Activated T-cell treated with anti-CD3 and anti-CD28 coated beads, Interleukin-2, amount 50 U/mL, for 4 hours (primary cell): ENCODE measurements around the gene NOS3. TPM values are rescaled to one million over a fixed set of nuclear protein-coding genes. Genes with fewer than 3 reads are reported as not detected.
"Not testable (repeated sequence)": the region's sequence is repeated elsewhere in the genome, so short reads cannot be mapped to it uniquely, and the experiment has no call there.

Experiments used
- ATAC-seq, 2 donors: fragments of 200-7000 bp; cut with Tn5 transposase; one replicate each; pipeline ENCODE4 v1.10.0; 2021
- DNase-seq: peaks from one replicate; pipeline ENCODE4 v3.0.0-alpha.2; 2020
- H3K27me3 Mint-ChIP-seq: one replicate; pipeline ENCODE4 v1.8.0; 2021; ENCODE audit warnings: low read depth, mixed read lengths
- H3K36me3 Mint-ChIP-seq: one replicate; pipeline ENCODE4 v1.8.0; 2022; ENCODE audit warnings: mixed read lengths; ENCODE audit not compliant: insufficient read depth
- H3K4me1 Mint-ChIP-seq: one replicate; pipeline ENCODE4 v1.8.0; 2021; ENCODE audit warnings: low read depth, mixed read lengths
- H3K4me3 Mint-ChIP-seq: one replicate; pipeline ENCODE4 v1.8.0; 2021; ENCODE audit warnings: mild to moderate bottlenecking, moderate library complexity, mixed read lengths
- H3K9me3 Mint-ChIP-seq: one replicate; pipeline ENCODE4 v1.8.0; 2021; ENCODE audit warnings: mixed read lengths
- total RNA-seq, 3 donors: library from RNA; stranded (reverse); gene quantifications; one replicate each; pipeline ENCODE4 v1.2.1, GENCODE V29; 2021

NOS3 gene
- total RNA-seq, 3 donors from 2014 or later: 5.3 to 9.2 (median 8.2) TPM

DNA sequence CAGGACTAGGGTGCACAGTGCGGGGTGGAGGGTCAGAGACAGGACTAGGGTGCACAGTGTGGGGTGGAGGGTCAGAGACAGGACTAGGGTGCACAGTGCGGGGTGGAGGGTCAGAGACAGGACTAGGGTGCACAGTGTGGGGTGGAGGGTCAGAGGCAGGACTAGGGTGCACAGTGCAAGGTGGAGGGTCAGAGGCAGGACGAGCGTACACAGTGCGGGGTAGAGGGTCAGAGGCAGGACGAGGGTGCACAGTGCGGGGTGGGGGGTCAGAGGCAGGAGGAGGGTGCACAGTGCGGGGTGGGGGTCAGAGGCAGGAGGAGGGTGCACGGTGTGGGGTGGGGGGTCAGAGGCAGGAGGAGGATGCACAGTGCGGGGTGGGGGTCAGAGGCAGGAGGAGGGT lies 52.6 kb downstream of the NOS3 start:
- H3K27me3 Mint-ChIP-seq, DNase-seq, H3K9me3 Mint-ChIP-seq, H3K36me3 Mint-ChIP-seq, H3K4me3 Mint-ChIP-seq, ATAC-seq: not testable (repeated sequence)
- H3K4me1 Mint-ChIP-seq: peaks cover 16% of the 10 kb centered on the region

DNA sequence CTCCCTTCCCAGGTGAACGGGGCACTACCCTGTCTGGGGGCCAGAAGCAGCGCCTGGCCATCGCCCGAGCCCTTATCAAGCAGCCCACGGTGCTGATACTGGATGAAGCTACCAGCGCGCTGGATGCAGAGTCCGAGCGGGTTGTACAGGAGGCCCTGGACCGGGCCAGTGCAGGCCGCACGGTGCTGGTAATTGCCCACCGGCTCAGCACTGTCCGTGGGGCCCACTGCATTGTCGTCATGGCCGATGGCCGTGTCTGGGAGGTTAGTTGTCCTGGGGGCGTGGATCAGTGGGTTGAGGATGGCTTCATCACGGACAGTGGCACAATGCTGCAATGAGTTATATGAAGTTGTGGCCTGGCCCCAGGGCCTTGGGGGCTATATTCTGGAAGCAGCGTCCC lies 53.1 kb downstream of the NOS3 start:
- Mint-ChIP-seq H3K4me1 (peaks cover 11% of the 10 kb centered on the region), H3K36me3 (peaks cover 2% of the 10 kb centered on the region), H3K4me3 (no peak overlapping the region), H3K9me3 (no peaks in the 10 kb centered on the region), H3K27me3 (no peaks in the 10 kb centered on the region)
- ATAC-seq (no peak), DNase-seq (no peak)

DNA sequence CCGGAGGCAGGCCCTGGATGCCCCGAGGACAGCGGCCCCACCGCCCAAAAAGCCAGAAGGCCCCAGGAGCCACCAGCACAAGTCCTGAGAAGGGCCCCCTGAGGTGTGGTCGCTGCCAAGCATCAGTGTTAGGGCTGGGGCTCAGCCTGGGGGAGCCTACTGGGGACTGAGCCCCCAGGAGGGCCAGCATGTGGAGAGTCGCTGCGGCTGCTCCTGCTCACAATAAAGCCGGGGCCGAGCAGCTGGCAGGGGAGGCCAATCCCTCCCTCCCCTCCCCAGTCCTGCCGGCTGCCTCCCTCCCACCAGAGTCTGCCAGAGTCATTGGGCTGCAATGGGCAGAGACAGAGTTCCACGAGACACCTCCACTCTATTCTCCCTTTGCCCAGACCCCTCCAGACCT lies 54.4 kb downstream of the NOS3 start:
- H3K4me3 Mint-ChIP-seq: no peak overlapping the region
- H3K4me1 Mint-ChIP-seq: no peaks in the 10 kb centered on the region
- peaks cover 2% of the 10 kb centered on the region for H3K36me3 Mint-ChIP-seq
- no peaks in the 10 kb centered on the region for H3K9me3 Mint-ChIP-seq
- no peak for DNase-seq
- peaks cover 3% of the 10 kb centered on the region for H3K27me3 Mint-ChIP-seq
- no peak for ATAC-seq

DNA sequence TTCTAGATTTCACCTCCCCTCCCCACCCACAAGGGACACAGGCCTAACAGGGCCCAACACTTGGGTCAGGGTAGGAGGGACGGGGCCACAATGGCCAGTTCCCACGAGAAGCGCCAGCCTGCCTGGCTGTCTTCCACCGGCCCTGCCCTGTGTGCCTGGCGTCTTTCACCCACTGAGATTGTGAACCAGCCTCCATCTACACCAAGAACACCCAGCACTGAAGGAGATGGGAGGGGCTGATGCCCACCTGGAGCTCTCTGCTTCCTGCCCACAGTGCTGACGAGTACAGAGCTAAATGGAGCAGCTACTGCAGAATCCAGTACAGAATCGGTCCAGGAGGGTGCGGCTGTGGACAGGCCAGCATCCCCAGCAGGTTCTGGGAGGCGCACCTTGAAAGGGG lies 55.1 kb downstream of the NOS3 start:
- Mint-ChIP-seq H3K4me3 (no peak overlapping the region), H3K4me1 (no peaks in the 10 kb centered on the region), H3K36me3 (peaks cover 2% of the 10 kb centered on the region), H3K27me3 (peaks cover 5% of the 10 kb centered on the region), H3K9me3 (no peaks in the 10 kb centered on the region)
- ATAC-seq (no peak), DNase-seq (no peak)

DNA sequence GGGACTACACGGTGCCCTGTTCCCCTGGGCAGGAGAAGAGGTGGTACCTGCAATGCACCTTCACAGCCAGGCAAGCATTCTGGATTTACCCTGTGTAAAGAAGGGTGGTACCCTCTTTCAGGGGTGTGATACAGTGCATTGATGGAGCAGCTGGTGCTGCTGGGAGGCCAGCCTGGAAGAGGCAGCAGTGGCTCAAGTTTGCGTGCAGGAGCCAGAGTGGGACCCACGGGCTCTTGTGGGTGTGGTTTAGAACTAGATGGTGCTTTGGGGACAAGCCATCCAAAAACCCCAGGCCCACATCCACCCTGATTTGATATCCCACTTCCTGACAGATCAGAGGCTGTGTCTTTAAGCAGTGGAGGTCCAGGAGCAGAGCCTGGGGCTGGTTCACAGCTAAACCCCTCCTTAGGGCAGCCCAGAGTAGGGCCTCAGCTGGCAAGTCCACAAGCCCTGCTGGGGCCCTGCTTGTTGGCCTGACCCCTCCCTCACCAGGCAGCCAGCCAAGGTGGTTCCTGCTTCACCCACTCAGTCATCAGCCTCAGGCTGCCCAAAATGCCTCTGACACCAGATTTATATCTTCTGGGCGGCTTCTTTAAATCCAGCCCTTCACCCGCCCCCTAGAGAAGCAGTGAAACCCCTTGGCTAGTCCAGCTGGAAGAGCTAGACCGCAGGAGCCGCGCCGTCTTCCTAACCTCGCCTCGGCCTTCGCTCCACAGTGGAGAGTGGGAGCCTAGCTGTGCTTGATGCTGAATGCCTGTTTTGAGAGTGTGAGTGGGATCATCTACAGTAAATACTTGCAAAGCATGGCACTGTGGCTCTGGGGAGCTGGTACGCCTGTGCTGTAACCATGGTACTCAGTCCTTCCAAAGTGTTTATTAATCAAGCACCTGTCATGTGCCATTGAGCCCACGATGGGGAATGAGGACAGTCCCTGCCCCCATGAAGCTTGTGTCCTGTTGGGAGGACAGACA lies 56.1 kb downstream of the NOS3 start:
- Mint-ChIP-seq H3K4me1 (no peaks in the 10 kb centered on the region), H3K27me3 (peaks cover 5% of the 10 kb centered on the region), H3K4me3 (no peak overlapping the region), H3K36me3 (peaks cover 2% of the 10 kb centered on the region), H3K9me3 (no peaks in the 10 kb centered on the region)
- DNase-seq (no peak), ATAC-seq (no peak)

DNA sequence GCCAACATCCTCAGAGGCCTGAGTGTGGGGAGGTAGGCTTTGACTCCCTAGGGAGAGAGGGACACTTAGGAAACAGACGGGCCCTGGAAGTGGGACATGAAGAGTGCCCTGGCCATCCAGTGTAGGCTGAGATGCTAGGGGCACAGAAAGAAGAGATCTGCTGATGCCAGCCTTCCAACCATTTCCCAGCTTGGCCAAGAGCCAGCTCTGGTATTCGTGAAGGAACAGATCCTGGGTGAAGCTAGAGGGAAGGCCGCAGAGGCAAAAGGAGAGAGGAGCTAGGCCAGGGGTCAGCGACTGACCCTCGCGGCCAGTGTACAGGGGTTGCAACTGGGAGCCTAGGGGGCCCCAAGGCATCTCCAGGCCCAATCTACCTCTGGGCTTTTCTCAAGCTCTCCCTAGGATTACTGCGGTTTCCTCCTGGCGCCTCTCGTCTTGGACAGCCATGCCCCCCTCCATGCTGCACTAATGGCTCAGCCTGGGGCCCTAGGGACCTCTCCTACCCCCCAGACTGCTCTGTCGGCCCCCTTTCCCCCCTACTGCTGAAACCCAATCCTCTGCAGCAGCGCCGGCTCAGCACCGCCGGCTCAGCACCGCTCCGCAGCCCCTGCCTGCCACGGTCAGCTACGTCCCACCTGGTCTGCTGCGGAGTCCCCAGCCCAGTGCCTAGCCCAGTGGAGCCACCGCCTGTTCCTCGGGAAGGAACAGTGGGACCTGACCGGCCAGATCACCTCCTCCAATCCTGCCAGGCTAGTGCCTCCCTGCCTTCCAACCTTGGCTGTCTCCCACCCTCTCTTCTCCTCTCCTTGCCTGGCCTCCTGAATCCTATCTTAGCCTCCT lies 57.4 kb downstream of the NOS3 start, which contains the start of gene ASIC3:
Gene ASIC3 (plus strand): TSS at position 556 of the 840 bp plus-strand sequence. CDS start 355 bp downstream, outside the sequence.
- H3K9me3 Mint-ChIP-seq: no peaks in the 10 kb centered on the region
- H3K27me3 Mint-ChIP-seq: peaks cover 5% of the 10 kb centered on the region
- peaks cover 2% of the 10 kb centered on the region for H3K36me3 Mint-ChIP-seq
- DNase-seq (no peak), ATAC-seq (no peak)
- H3K4me3 Mint-ChIP-seq: no peak within 1 kb of the TSS
- H3K4me1 Mint-ChIP-seq: peaks cover 1% of the 10 kb centered on the region

DNA sequence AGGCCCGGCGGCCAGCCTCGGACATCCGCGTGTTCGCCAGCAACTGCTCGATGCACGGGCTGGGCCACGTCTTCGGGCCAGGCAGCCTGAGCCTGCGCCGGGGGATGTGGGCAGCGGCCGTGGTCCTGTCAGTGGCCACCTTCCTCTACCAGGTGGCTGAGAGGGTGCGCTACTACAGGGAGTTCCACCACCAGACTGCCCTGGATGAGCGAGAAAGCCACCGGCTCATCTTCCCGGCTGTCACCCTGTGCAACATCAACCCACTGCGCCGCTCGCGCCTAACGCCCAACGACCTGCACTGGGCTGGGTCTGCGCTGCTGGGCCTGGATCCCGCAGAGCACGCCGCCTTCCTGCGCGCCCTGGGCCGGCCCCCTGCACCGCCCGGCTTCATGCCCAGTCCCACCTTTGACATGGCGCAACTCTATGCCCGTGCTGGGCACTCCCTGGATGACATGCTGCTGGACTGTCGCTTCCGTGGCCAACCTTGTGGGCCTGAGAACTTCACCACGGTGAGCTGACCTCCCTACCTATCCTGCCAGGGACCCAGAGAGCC lies 58.2 kb downstream of the NOS3 start:
- peaks cover 2% of the 10 kb centered on the region for H3K36me3 Mint-ChIP-seq
- DNase-seq: no peak
- peaks cover 2% of the 10 kb centered on the region for H3K4me1 Mint-ChIP-seq
- peaks cover 5% of the 10 kb centered on the region for H3K27me3 Mint-ChIP-seq
- no peak for ATAC-seq
- no peaks in the 10 kb centered on the region for H3K9me3 Mint-ChIP-seq
- H3K4me3 Mint-ChIP-seq: no peak overlapping the region

DNA sequence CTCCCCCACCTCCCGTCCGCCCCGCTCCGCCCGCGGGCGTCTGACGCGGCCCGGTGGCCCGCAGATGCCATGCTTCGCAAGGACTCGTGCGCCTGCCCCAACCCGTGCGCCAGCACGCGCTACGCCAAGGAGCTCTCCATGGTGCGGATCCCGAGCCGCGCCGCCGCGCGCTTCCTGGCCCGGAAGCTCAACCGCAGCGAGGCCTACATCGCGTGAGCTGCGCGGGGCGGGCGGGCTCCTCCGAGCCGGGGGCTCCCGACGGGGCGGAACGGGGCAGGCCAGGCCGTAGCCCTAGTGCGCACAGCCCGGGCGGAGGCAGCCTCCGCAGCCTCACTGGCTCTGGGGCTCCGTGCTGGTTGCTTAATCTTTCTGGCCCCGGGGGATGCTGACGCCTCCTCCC lies 60.3 kb downstream of the NOS3 start:
- H3K4me1 Mint-ChIP-seq: peaks cover 2% of the 10 kb centered on the region
- H3K4me3 Mint-ChIP-seq: no peak overlapping the region
- peak; percentile 84 to 90 for ATAC-seq
- H3K27me3 Mint-ChIP-seq: peaks cover 5% of the 10 kb centered on the region
- H3K36me3 Mint-ChIP-seq: no peaks in the 10 kb centered on the region
- no peak for DNase-seq
- H3K9me3 Mint-ChIP-seq: no peaks in the 10 kb centered on the region

DNA sequence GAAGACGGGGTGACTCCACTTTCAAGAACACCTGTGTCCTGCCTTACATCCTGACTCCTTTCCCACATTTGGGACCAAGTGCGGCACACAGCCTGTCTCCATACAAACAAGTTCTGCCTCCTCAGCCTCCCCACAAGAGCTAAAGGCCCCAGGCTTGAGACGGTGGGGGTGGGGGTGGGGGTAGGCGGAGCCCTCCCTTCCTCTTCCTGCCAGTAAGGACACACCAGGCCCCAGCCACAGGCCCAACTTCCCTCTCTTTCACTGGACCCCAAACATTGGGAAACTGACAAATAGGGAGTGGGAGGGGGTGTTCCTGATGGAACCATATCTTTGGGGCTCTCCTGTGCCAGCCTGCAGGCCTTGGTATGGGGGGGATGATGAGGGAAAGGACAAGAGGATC lies 62.3 kb downstream of the NOS3 start:
- Mint-ChIP-seq H3K9me3 (no peaks in the 10 kb centered on the region), H3K4me3 (no peak overlapping the region), H3K4me1 (peaks cover 14% of the 10 kb centered on the region), H3K27me3 (peaks cover 5% of the 10 kb centered on the region), H3K36me3 (no peaks in the 10 kb centered on the region)
- DNase-seq (no peak), ATAC-seq (no peak)

DNA sequence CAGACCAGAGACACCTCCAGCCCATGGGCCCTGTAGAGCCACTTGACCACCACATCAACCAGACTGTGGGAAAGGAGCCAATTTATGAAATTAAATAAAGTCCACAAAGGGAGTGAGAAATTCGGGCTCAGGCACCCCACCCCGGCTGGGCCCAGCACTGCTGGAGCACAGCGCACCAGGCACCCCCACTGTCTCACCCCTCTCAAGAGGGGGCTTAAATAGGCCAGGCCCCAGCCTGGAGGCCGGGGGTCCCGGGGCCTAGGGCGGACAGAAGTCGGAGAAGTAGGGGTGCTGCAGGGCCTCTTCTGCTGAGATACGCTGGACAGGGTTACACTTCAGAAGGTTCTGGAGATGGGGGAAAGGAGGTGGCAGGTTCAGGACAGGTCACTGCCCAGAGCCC lies 62.9 kb downstream of the NOS3 start:
- Mint-ChIP-seq H3K36me3 (no peaks in the 10 kb centered on the region), H3K4me1 (peaks cover 18% of the 10 kb centered on the region), H3K27me3 (peaks cover 5% of the 10 kb centered on the region), H3K4me3 (no peak overlapping the region), H3K9me3 (no peaks in the 10 kb centered on the region)
- DNase-seq: no peak
- no peak for ATAC-seq

DNA sequence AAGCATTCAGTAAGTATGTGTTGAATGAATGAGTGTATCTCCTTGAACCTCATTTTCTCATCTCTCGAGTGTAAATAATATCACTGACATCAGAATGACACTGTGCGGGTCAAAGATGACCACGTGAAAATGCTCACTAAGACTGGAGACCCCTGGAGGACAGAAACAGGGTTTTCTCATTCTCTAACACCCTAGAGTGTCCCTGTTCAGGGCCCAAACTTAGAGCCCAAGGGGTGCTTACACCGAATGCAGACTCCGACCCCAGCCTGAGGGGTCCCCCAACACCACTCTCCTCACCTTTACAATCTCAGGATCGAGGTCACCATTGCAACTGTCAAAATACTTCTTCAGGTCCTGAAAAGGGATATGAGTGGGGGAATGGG lies 65.5 kb downstream of the NOS3 start:
- no peaks in the 10 kb centered on the region for H3K36me3 Mint-ChIP-seq
- no peaks in the 10 kb centered on the region for H3K27me3 Mint-ChIP-seq
- H3K4me1 Mint-ChIP-seq: peaks cover 30% of the 10 kb centered on the region
- ATAC-seq: no peak
- no peak for DNase-seq
- peak overlapping the region; percentile 92 for H3K4me3 Mint-ChIP-seq
- no peaks in the 10 kb centered on the region for H3K9me3 Mint-ChIP-seq

DNA sequence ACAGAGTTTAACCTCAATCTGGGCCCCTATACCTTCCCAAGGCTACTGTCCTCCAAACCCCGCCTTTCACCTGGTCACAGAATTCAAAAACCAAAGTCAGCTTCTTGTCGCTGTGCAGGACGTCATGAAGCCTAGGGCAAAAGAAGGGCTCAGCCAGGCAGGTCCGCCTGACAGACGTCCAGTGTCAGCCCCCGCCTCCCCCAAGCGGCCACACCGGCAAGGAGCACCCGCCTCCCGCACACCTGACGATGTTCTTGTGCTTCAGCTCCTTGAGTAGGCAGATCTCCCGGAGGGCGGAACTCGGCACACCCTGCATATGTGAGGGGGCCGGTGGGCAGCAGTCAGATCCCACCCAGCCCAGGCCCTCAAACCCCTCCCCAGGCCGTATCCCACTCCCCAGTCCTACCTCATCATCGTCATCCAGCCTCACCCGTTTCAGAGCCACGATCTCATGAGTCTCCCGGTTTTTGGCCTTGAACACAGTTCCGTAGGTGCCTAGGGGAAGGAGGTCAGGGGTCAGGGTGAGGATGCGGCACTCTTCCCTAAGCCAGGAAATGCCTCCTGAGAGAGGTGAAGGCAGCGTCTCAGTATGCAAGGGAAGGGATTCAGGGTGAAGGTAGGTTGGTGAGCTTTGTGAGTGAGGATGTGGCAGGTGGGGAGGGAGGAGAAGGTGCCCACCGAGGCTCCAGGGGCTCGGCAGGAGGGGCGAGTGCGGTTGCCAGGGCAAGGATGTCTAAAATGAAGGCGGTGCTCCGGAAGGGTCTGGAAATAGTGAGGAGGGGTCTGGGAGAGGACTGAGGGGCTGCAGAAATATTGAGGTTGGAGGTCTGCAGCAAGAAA lies 66.1 kb downstream of the NOS3 start:
- no peak for DNase-seq
- Mint-ChIP-seq H3K36me3 (no peaks in the 10 kb centered on the region), H3K4me3 (peak overlapping the region; percentile 92), H3K4me1 (peaks cover 34% of the 10 kb centered on the region), H3K9me3 (no peaks in the 10 kb centered on the region), H3K27me3 (no peaks in the 10 kb centered on the region)
- no peak for ATAC-seq

DNA sequence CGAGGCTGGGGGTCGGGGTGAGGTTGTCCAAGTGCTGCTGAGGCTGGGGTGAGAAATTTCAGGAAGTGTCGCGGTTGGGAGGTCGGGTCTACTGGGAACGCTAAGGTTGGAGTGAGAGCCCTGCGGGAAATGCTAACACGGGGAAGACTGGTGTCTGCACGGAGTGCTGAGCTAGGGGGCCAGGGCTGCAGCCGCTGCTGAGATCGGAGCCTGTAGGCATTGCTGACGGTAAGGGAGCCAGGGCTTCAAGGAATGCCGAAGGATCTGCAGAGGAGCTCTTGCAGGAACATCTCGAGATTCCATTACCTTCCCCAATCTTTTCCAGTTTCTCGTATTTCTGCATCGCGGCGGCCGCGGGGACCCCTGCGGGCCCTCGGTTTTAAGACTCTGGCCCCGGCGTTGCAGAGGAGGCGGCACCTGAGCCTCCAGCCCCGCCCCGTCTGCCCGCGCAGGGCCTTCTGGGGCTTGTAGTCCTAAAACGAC lies 66.7 kb downstream of the NOS3 start, which contains the start of gene CDK5:
Gene CDK5 (minus strand): TSS at position 392 of the 483 bp plus-strand sequence. CDS start 49 bp downstream, at position 343.
- peaks cover 34% of the 10 kb centered on the region for H3K4me1 Mint-ChIP-seq

More for the DNA sequence above, 66.7 kb downstream of the NOS3 start, which contains the start of gene CDK5:
- no peaks in the 10 kb centered on the region for H3K36me3 Mint-ChIP-seq
- H3K27me3 Mint-ChIP-seq: no peaks in the 10 kb centered on the region
- ATAC-seq (peak; percentile 9), DNase-seq (no peak)
- no peaks in the 10 kb centered on the region for H3K9me3 Mint-ChIP-seq
- peak within 1 kb of the TSS; percentile 92 for H3K4me3 Mint-ChIP-seq
